ENCODE measurements around the gene OTULIN. TPM values are rescaled to one million over a fixed set of nuclear protein-coding genes. Genes with fewer than 3 reads are reported as not detected.

The OTULIN gene
- polyA plus RNA-seq, 1 donor (not counting 4 experiments of a cell fraction or from before 2014, with no cell fraction given), result 18.3 TPM

DNA sequence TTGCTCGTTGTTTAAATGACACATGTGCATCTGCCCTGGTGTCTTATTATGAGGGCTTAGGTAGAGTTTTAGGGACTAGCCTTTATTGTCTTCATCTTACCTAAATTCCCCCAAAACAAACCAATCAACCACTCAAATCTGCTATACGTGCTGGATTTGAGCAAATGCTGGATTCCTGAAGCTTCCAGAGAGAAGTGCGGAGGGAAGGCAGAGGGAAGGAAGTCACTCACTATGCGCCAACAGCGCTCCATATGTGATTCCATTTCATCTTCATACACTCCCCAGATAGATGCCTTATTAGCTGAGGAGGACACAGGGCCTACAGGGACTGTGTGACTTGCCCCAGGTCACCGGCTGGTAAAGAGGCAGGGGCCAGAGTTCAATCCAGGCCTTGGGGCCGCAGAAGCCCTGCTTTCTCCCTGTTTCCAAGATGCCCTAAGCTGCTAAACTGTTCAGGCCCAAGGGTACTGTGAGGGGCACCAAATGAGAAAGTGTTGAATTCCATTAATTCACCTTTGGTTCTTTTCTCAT lies 63.5 kb downstream of the OTULIN start:
- no peak for FAIRE-seq
- no peak overlapping the region for H3K4me2 ChIP-seq (ENCODE audit: control insufficient read depth, extremely low read depth, insufficient read depth, low read depth, low read length)

GRCh38 chr5:14728459-14728938 lies 64.0 kb downstream of the OTULIN start:
- Histone ChIP-seq H4K20me1 (ENCODE audit: control insufficient read depth, extremely low read depth, insufficient read depth, low read length) (no peaks in the 10 kb centered on the region), H3K36me3 (ENCODE audit: control insufficient read depth in 2 of 2, extremely low read depth in 1 of 2, insufficient read depth in 2 of 2, low read length in 2 of 2) (no peaks in the 10 kb centered on the region), H3K4me3 (ENCODE audit: control insufficient read depth in 2 of 3, extremely low read depth in 1 of 3, insufficient read depth in 2 of 3, low read depth in 1 of 3, low read length in 3 of 3) (no peak overlapping the region), H3K9ac (ENCODE audit: control insufficient read depth, extremely low read depth, insufficient read depth, low read length) (no peak overlapping the region), H3K9me3 (ENCODE audit: control insufficient read depth, low read depth, low read length) (no peaks in the 10 kb centered on the region), H3K9me1 (ENCODE audit: control insufficient read depth, extremely low read depth, insufficient read depth, low read length) (no peaks in the 10 kb centered on the region), H3K27me3 (ENCODE audit: control insufficient read depth, extremely low read depth, insufficient read depth, low read length) (no peaks in the 10 kb centered on the region), H3K27ac (ENCODE audit: control insufficient read depth, insufficient read depth, low read length) (no peak overlapping the region), H3K79me2 (ENCODE audit: control insufficient read depth, insufficient read depth, low read length) (no peaks in the 10 kb centered on the region), H3K4me1 (ENCODE audit: control insufficient read depth, extremely low read depth, insufficient read depth, low read length) (peaks cover 6% of the 10 kb centered on the region), H2AFZ (ENCODE audit: control insufficient read depth, low read length) (no peak overlapping the region), H3K4me2 (ENCODE audit: control insufficient read depth, extremely low read depth, insufficient read depth, low read depth, low read length) (no peak overlapping the region)
- DNase-seq (ENCODE audit: low read depth, low spot score) (no peak), FAIRE-seq (no peak)
- dilution Hi-C loops (cut with MboI; ENCODE audit: extremely low pct_ligation_motif_present, low sequenced_read_pairs), result no loop called here
- TF ChIP-seq EZH2 (IDR thresholded peaks at IDR 0.05; ENCODE audit: low read length) (no peak), CTCF (optimal IDR thresholded peaks at IDR 0.05 in 1 of 3, IDR thresholded peaks at IDR 0.05 in 1 of 3, conservative IDR thresholded peaks at IDR 0.05 in 1 of 3; ENCODE audit: extremely low read depth in 1 of 3, insufficient read depth in 2 of 3, low read length in 3 of 3) (no peak)

More for the DNA sequence above, 63.5 kb downstream of the OTULIN start:
- no peak overlapping the region for H3K9ac ChIP-seq (ENCODE audit: control insufficient read depth, extremely low read depth, insufficient read depth, low read length)
- H2AFZ ChIP-seq (ENCODE audit: control insufficient read depth, low read length), result no peak overlapping the region
- H3K36me3 ChIP-seq (ENCODE audit: control insufficient read depth in 2 of 2, extremely low read depth in 1 of 2, insufficient read depth in 2 of 2, low read length in 2 of 2), result no peaks in the 10 kb centered on the region
- no peaks in the 10 kb centered on the region for H3K9me3 ChIP-seq (ENCODE audit: control insufficient read depth, low read depth, low read length)
- dilution Hi-C loops (cut with MboI; ENCODE audit: extremely low pct_ligation_motif_present, low sequenced_read_pairs), result no loop called here
- H3K27ac ChIP-seq (ENCODE audit: control insufficient read depth, insufficient read depth, low read length), result no peak overlapping the region
- no peak for DNase-seq (ENCODE audit: low read depth, low spot score)
- no peaks in the 10 kb centered on the region for H3K27me3 ChIP-seq (ENCODE audit: control insufficient read depth, extremely low read depth, insufficient read depth, low read length)
- H3K79me2 ChIP-seq (ENCODE audit: control insufficient read depth, insufficient read depth, low read length), result no peaks in the 10 kb centered on the region
- H3K9me1 ChIP-seq (ENCODE audit: control insufficient read depth, extremely low read depth, insufficient read depth, low read length), result no peaks in the 10 kb centered on the region
- no peaks in the 10 kb centered on the region for H4K20me1 ChIP-seq (ENCODE audit: control insufficient read depth, extremely low read depth, insufficient read depth, low read length)
- no peak for TF ChIP-seq CTCF (optimal IDR thresholded peaks at IDR 0.05 in 1 of 3, IDR thresholded peaks at IDR 0.05 in 1 of 3, conservative IDR thresholded peaks at IDR 0.05 in 1 of 3; ENCODE audit: extremely low read depth in 1 of 3, insufficient read depth in 2 of 3, low read length in 3 of 3)
- TF ChIP-seq EZH2 (IDR thresholded peaks at IDR 0.05; ENCODE audit: low read length), result no peak
- peaks cover 6% of the 10 kb centered on the region for H3K4me1 ChIP-seq (ENCODE audit: control insufficient read depth, extremely low read depth, insufficient read depth, low read length)
- H3K4me3 ChIP-seq (ENCODE audit: control insufficient read depth in 2 of 3, extremely low read depth in 1 of 3, insufficient read depth in 2 of 3, low read depth in 1 of 3, low read length in 3 of 3), result no peak overlapping the region
